Keratinocyte (primary cell): ENCODE data around the gene ZNF503. TPM values are rescaled to one million over a fixed set of nuclear protein-coding genes. Genes with fewer than 3 reads are reported as not detected.

Experiments
- DNase-seq: peaks from one replicate; pipeline ENCODE4 v3.0.0-alpha.2; 2011; ENCODE audit warnings: low read depth, missing footprints, low spot score
- FAIRE-seq: peaks from 2 replicates; lab custom pipeline; 2011; peaks lifted over from hg19 to GRCh38; lab: Jason Lieb, UNC
- H2AFZ ChIP-seq: 2 replicates; pipeline ENCODE4 v1.6.0; 2012; ENCODE audit warnings: low read length, control low read depth, inconsistent platforms; ENCODE audit not compliant: control insufficient read depth
- H3K27ac ChIP-seq: 2 replicates; pipeline ENCODE4 v1.5.1; 2011; ENCODE audit warnings: low read length; ENCODE audit not compliant: control insufficient read depth, insufficient read depth
- H3K27me3 ChIP-seq: 3 replicates; pipeline ENCODE4 v1.6.0; 2011; ENCODE audit warnings: low read length; ENCODE audit not compliant: control insufficient read depth, insufficient read depth; ENCODE audit errors: extremely low read depth
- H3K36me3 ChIP-seq, 2 experiments: 2 replicates in 1 of 2; 3 replicates in 1 of 2; pipeline ENCODE4 v1.5.1; 2011; ENCODE audit warnings: low read length in 2 of 2, mild to moderate bottlenecking in 1 of 2; ENCODE audit not compliant: control insufficient read depth in 2 of 2, insufficient read depth in 2 of 2; ENCODE audit errors: extremely low read depth in 1 of 2
- H3K4me1 ChIP-seq: 3 replicates; pipeline ENCODE4 v1.5.1; 2011; ENCODE audit warnings: low read length; ENCODE audit not compliant: control insufficient read depth, insufficient read depth; ENCODE audit errors: extremely low read depth
- H3K4me2 ChIP-seq: 3 replicates; pipeline ENCODE4 v1.6.0; 2011; ENCODE audit warnings: low read depth, low read length; ENCODE audit not compliant: control insufficient read depth, insufficient read depth; ENCODE audit errors: extremely low read depth
- H3K4me3 ChIP-seq, 3 experiments: fragments of 200-600 bp in 1 of 3; sonication (generic) in 1 of 3; 2 replicates in 2 of 3; 3 replicates in 1 of 3; pipeline ENCODE4 v1.5.1; 2011 to 2016; ENCODE audit warnings: low read length in 3 of 3, mild to moderate bottlenecking in 3 of 3, control low read depth in 2 of 3, inconsistent platforms in 1 of 3, low read depth in 1 of 3, mixed read lengths in 1 of 3, mixed run types in 1 of 3, moderate library complexity in 1 of 3; ENCODE audit not compliant: control insufficient read depth in 2 of 3, insufficient read depth in 2 of 3; ENCODE audit errors: extremely low read depth in 1 of 3
- H3K79me2 ChIP-seq: 2 replicates; pipeline ENCODE4 v1.6.0; 2012; ENCODE audit warnings: low read length; ENCODE audit not compliant: control insufficient read depth, insufficient read depth
- H3K9ac ChIP-seq: 3 replicates; pipeline ENCODE4 v1.6.0; 2011; ENCODE audit warnings: low read length; ENCODE audit not compliant: control insufficient read depth, insufficient read depth; ENCODE audit errors: extremely low read depth
- H3K9me1 ChIP-seq: 3 replicates; pipeline ENCODE4 v1.6.0; 2011; ENCODE audit warnings: low read length; ENCODE audit not compliant: control insufficient read depth, insufficient read depth; ENCODE audit errors: extremely low read depth
- H3K9me3 ChIP-seq: 2 replicates; pipeline ENCODE4 v1.5.1; 2012; ENCODE audit warnings: low read depth, low read length; ENCODE audit not compliant: control insufficient read depth
- H4K20me1 ChIP-seq: 3 replicates; pipeline ENCODE4 v1.6.0; 2011; ENCODE audit warnings: low read length; ENCODE audit not compliant: control insufficient read depth, insufficient read depth; ENCODE audit errors: extremely low read depth
- EZH2 ChIP-seq: IDR thresholded peaks from one replicate; pipeline ENCODE4 v1.6.1; 2012; ENCODE audit warnings: inconsistent platforms, mild to moderate bottlenecking, low read length, moderate library complexity
- dilution Hi-C: fragments of 300-500 bp; cut with MboI; formaldehyde crosslinking; loops from one replicate; pipeline ENCODE4 v1.7.0; 2020; ENCODE audit warnings: low sequenced_read_pairs; ENCODE audit not compliant: extremely low pct_ligation_motif_present
- polyA plus RNA-seq, 5 experiments: library from polyadenylated mRNA; depleted of rRNA in 3 of 5; stranded (reverse) in 3 of 5; stranded (forward) in 1 of 5; unstranded in 1 of 5; fragments of >200 nt; gene quantifications; 1 replicate in 1 of 5; 2 replicates in 3 of 5; 3 replicates in 1 of 5; pipeline versions ENCODE4 v1.2.1 to v1.2.3, GENCODE V29; 2011 to 2012; ENCODE audit warnings: missing spikeins in 2 of 5, low read depth in 1 of 5, low replicate concordance in 1 of 5
- TF ChIP-seq, protein P1 (sequence below), 3 experiments: IDR thresholded peaks in 1 of 3; conservative IDR thresholded peaks in 1 of 3; optimal IDR thresholded peaks in 1 of 3; 2 replicates in 2 of 3; 3 replicates in 1 of 3; pipeline versions ENCODE3 to v1.5.1; 2011; ENCODE audit warnings: low read length in 3 of 3, mild to moderate bottlenecking in 3 of 3, moderate library complexity in 2 of 3, control low read depth in 1 of 3, inconsistent platforms in 1 of 3; ENCODE audit not compliant: insufficient read depth in 2 of 3; ENCODE audit errors: extremely low read depth in 1 of 3

Gene ZNF503
- polyA plus RNA-seq, 1 donor (not counting 4 experiments of a cell fraction or from before 2014, with no cell fraction given): 1.5 TPM

GRCh38 chr10:75395932-75396630 is 5.5 kb downstream of the ZNF503 start:
- FAIRE-seq (no peak), DNase-seq (no peak)
- Histone ChIP-seq H3K79me2 (peaks cover 30% of the 10 kb centered on the region), H3K27me3 (no peaks in the 10 kb centered on the region), H3K9me1 (no peaks in the 10 kb centered on the region), H4K20me1 (no peaks in the 10 kb centered on the region), H3K4me3 (peak overlapping the region in 2 of 3 experiments; percentile 59), H3K27ac (peak overlapping the region; percentile 26), H3K9ac (peak overlapping the region; percentile 56), H3K4me1 (peaks cover 11% of the 10 kb centered on the region), H3K4me2 (peak overlapping the region; percentile 73), H3K36me3 (peaks cover 0 to 4% of the 10 kb centered on the region in 2 experiments), H2AFZ (peak overlapping the region; percentile 51), H3K9me3 (no peaks in the 10 kb centered on the region)
- dilution Hi-C loops: no loop called here
- TF ChIP-seq EZH2: no peak
- TF ChIP-seq, protein P1, sequence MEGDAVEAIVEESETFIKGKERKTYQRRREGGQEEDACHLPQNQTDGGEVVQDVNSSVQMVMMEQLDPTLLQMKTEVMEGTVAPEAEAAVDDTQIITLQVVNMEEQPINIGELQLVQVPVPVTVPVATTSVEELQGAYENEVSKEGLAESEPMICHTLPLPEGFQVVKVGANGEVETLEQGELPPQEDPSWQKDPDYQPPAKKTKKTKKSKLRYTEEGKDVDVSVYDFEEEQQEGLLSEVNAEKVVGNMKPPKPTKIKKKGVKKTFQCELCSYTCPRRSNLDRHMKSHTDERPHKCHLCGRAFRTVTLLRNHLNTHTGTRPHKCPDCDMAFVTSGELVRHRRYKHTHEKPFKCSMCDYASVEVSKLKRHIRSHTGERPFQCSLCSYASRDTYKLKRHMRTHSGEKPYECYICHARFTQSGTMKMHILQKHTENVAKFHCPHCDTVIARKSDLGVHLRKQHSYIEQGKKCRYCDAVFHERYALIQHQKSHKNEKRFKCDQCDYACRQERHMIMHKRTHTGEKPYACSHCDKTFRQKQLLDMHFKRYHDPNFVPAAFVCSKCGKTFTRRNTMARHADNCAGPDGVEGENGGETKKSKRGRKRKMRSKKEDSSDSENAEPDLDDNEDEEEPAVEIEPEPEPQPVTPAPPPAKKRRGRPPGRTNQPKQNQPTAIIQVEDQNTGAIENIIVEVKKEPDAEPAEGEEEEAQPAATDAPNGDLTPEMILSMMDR (optimal IDR thresholded peaks at IDR 0.05 in 1 of 3, IDR thresholded peaks at IDR 0.05 in 1 of 3, conservative IDR thresholded peaks at IDR 0.05 in 1 of 3; ENCODE audit: extremely low read depth in 1 of 3, insufficient read depth in 2 of 3, low read length in 3 of 3): no peak

- no peak for FAIRE-seq
- dilution Hi-C loops: no loop called here
- peaks cover 22% of the 10 kb centered on the region for H3K79me2 ChIP-seq
Observed at GRCh38 chr10:75395066-75395931, 6.3 kb downstream of the ZNF503 start.

More at GRCh38 chr10:75395066-75395931, 6.3 kb downstream of the ZNF503 start:
- Histone ChIP-seq H3K4me1 (peaks cover 11% of the 10 kb centered on the region), H2AFZ (peak overlapping the region; percentile 33), H3K4me2 (peak overlapping the region; percentile 22), H3K36me3 (peaks cover 0 to 4% of the 10 kb centered on the region in 2 experiments), H3K27ac (no peak overlapping the region), H3K9me3 (no peaks in the 10 kb centered on the region), H4K20me1 (no peaks in the 10 kb centered on the region), H3K4me3 (no peak overlapping the region), H3K9me1 (no peaks in the 10 kb centered on the region), H3K27me3 (no peaks in the 10 kb centered on the region), H3K9ac (peak overlapping the region; percentile 22)
- TF ChIP-seq, protein P1 (optimal IDR thresholded peaks at IDR 0.05 in 1 of 3, IDR thresholded peaks at IDR 0.05 in 1 of 3, conservative IDR thresholded peaks at IDR 0.05 in 1 of 3; ENCODE audit: extremely low read depth in 1 of 3, insufficient read depth in 2 of 3, low read length in 3 of 3): peak; percentile 61 to 75 (median 71)
- TF ChIP-seq EZH2: no peak
- no peak for DNase-seq
